Fibroblast of mammary gland (primary cell): ENCODE measurements around the gene CEP112.
"Not testable (repeated sequence)": the region's sequence is repeated elsewhere in the genome, so short reads cannot be mapped to it uniquely, and the experiment has no call there.

Experiments
- DNase-seq: peaks from one replicate; pipeline ENCODE4 v3.0.0-alpha.2; 2010; ENCODE audit warnings: low read depth
- H3K4me3 ChIP-seq: 2 replicates; pipeline ENCODE4 v1.5.1; 2011; ENCODE audit warnings: low read depth, mild to moderate bottlenecking, low read length, moderate library complexity; ENCODE audit not compliant: control insufficient read depth
- CTCF ChIP-seq: conservative IDR thresholded peaks from 2 replicates; pipeline ENCODE4 v1.5.1; 2011; ENCODE audit warnings: low read depth, low read length, inconsistent platforms; ENCODE audit not compliant: control insufficient read depth, insufficient read depth

Gene CEP112

DNA sequence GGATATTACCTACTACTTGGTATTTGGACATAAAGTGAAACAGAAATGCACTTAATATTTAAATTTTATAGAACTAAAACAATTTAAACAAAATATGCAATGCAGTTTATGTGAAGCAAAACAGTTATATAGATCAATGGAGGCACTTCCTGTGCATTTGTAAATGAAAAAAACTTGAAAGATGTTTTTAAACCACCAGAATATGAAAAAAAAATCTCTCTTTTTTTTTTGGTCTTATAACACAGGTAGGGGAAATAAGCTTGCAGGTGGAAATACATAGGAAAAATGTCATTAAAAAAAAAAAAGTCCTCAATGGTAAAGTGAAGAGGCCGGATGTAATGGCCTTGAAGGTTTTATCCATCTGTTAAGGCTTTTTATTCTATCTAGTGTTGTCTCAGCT, 450.2 kb downstream of the CEP112 start:
- no peak overlapping the region for H3K4me3 ChIP-seq
- TF ChIP-seq CTCF = no peak
- DNase-seq = no peak

- H3K4me3 ChIP-seq = no peak overlapping the region
- no peak for TF ChIP-seq CTCF
- DNase-seq = no peak
Measured at GRCh38 chr17:65739034-65739433, 452.9 kb downstream of the CEP112 start.

GRCh38 chr17:65737451-65737850, 454.5 kb downstream of the CEP112 start:
- no peak for TF ChIP-seq CTCF
- H3K4me3 ChIP-seq = no peak overlapping the region
- DNase-seq = no peak

DNA sequence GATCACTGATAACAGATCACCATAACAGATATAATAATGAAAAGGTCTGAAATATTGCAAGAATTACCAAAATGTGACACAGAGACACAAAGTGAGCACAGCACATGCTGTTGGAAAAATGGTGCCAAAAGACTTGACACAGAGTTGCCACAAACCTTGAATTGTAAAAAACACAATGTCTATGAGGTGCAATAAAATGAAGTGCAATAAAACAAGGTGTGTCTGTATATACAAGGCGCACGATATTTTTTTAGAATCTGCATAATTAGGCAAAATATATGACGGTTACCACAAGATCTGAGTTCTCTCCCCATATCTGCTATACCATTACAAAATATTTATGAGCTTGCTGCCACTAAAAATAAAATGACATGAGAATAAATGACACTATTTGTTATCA, 458.6 kb downstream of the CEP112 start:
- no peak for DNase-seq
- TF ChIP-seq CTCF = no peak
- H3K4me3 ChIP-seq = no peak overlapping the region

DNA sequence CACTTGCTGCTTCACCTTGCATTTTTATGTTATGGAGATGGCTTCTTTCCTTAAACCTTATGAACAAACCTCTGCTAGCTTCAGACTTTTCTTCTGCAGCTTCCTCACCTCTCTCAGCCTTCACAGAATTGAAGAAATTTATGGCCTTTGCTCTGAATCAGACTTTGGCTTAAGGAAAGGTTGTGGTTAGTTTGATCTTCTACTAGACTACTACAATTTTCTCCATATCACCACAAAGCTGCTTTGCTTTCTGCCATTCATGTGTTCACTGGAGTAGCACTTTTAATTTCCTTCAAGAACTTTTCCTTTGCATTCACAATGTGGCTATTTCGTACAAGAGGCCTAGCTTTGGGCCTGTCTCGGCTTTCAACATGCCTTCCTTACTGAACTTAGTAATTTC, 459.3 kb downstream of the CEP112 start:
- not testable (repeated sequence) for DNase-seq, H3K4me3 ChIP-seq

- no peak overlapping the region for H3K4me3 ChIP-seq
- TF ChIP-seq CTCF = no peak
- DNase-seq = peak; percentile 51
Measured at GRCh38 chr17:65730711-65731169, 461.2 kb downstream of the CEP112 start.

- H3K4me3 ChIP-seq = no peak overlapping the region
- TF ChIP-seq CTCF = no peak
- no peak for DNase-seq
Measured at GRCh38 chr17:65729207-65729606, 462.7 kb downstream of the CEP112 start.

GRCh38 chr17:65727832-65728231, 464.1 kb downstream of the CEP112 start:
- DNase-seq = no peak
- no peak for TF ChIP-seq CTCF
- H3K4me3 ChIP-seq = no peak overlapping the region
